Spleen (tissue), 7 donors: ENCODE measurements around the gene RAB3A.

ENCODE experiments used
- POLR2A ChIP-seq, 3 donors: fragments of 450-650 bp; IDR thresholded peaks; one replicate each; pipeline ENCODE4 v1.5.1; 2017; ENCODE audit warnings: antibody characterized with exemption in 3 of 3, mild to moderate bottlenecking in 1 of 3
- TF ChIP-seq, protein P1 (sequence below), 11 experiments: fragments of 200-600 bp in 7 of 11; fragments of 450-650 bp in 4 of 11; sonication (generic) in 4 of 11; IDR thresholded peaks in 8 of 11; conservative IDR thresholded peaks in 3 of 11; 1 replicate in 7 of 11; 2 replicates in 4 of 11; pipeline versions ENCODE4 v1.4.0 to v1.8.0; 2016 to 2021; ENCODE audit warnings: antibody characterized with exemption in 11 of 11, inconsistent platforms in 4 of 11, mild to moderate bottlenecking in 1 of 11
- donor health status: DM: no; HTN: no; CAD: no; lungs with moderate emphysema.
- donor health status: DM: no; HTN: no; CAD: no.
- donor health status: DM: no; HTN: no; CAD: no.

DNA sequence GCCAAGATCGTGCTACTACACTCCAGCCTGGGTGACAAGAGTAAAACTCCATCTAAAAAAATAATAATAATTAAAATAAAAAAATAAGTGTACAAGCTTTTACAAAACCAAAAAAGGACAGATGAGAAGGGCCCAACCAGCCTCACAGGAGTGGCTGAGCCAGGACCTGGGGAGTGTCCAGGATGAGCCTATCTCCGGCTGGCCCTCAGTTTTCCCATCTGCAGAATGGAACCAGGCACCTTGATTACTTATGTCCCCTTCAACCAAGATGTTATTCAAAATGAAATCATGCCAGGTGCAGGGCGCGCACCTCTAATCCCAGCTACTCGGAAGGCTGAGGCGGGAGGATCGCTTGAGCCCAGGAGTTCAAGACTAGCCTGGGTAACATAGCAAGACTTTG lies 39.8 kb downstream of the RAB3A start:
- TF ChIP-seq, protein P1, sequence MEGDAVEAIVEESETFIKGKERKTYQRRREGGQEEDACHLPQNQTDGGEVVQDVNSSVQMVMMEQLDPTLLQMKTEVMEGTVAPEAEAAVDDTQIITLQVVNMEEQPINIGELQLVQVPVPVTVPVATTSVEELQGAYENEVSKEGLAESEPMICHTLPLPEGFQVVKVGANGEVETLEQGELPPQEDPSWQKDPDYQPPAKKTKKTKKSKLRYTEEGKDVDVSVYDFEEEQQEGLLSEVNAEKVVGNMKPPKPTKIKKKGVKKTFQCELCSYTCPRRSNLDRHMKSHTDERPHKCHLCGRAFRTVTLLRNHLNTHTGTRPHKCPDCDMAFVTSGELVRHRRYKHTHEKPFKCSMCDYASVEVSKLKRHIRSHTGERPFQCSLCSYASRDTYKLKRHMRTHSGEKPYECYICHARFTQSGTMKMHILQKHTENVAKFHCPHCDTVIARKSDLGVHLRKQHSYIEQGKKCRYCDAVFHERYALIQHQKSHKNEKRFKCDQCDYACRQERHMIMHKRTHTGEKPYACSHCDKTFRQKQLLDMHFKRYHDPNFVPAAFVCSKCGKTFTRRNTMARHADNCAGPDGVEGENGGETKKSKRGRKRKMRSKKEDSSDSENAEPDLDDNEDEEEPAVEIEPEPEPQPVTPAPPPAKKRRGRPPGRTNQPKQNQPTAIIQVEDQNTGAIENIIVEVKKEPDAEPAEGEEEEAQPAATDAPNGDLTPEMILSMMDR (IDR thresholded peaks at IDR 0.05 in 8 of 11, conservative IDR thresholded peaks at IDR 0.05 in 3 of 11): no peak
- TF ChIP-seq POLR2A (IDR thresholded peaks at IDR 0.05): no peak
